Subcutaneous abdominal adipose tissue (tissue), 5 donors: Measurements from ENCODE around the gene PET117.
A peak's percentile ranks its signal among the peaks of the same experiment; 100 is the strongest.
"Not testable (repeated sequence)": the region's sequence is repeated elsewhere in the genome, so short reads cannot be mapped to it uniquely, and the experiment has no call there.

Experiments
- H3K27ac ChIP-seq: one replicate; pipeline ENCODE4 v1.7.0; 2013; ENCODE audit warnings: low read depth, mild to moderate bottlenecking, inconsistent platforms, low read length, moderate library complexity
- H3K27me3 ChIP-seq, 5 donors: one replicate each; pipeline ENCODE4 v1.7.0; 2013; ENCODE audit warnings: low read length in 5 of 5, inconsistent platforms in 1 of 5; ENCODE audit not compliant: control insufficient read depth in 5 of 5, insufficient read depth in 4 of 5
- H3K36me3 ChIP-seq, 5 donors: one replicate each; pipeline ENCODE4 v1.7.0; 2013; ENCODE audit warnings: low read length in 5 of 5; ENCODE audit not compliant: control insufficient read depth in 5 of 5, insufficient read depth in 5 of 5
- H3K4me1 ChIP-seq, 5 donors: one replicate each; pipeline ENCODE4 v1.7.0; 2013; ENCODE audit warnings: low read length in 5 of 5, mild to moderate bottlenecking in 3 of 5, moderate library complexity in 1 of 5; ENCODE audit not compliant: control insufficient read depth in 5 of 5, insufficient read depth in 5 of 5
- H3K4me3 ChIP-seq, 5 donors: one replicate each; pipeline ENCODE4 v1.7.0; 2013; ENCODE audit warnings: low read length in 5 of 5, low read depth in 1 of 5
- H3K9ac ChIP-seq, 5 donors: one replicate each; pipeline ENCODE4 v1.7.0; 2013; ENCODE audit warnings: low read length in 5 of 5, mild to moderate bottlenecking in 4 of 5, moderate library complexity in 3 of 5
- H3K9me3 ChIP-seq, 5 donors: one replicate each; pipeline ENCODE4 v1.7.0; 2013; ENCODE audit warnings: low read length in 5 of 5; ENCODE audit not compliant: control insufficient read depth in 5 of 5
- donor health status: healthy.
- donor health status: healthy.
- donor health status: healthy.
- donor health status: healthy.
- donor health status: healthy.

The PET117 gene

GRCh38 chr20:18137412-18138265 lies at the start of gene PET117, which contains the start of gene KAT14:
TSS of gene PET117 (plus strand) at chr20:18137863. CDS start at chr20:18137956, 93 bp downstream.
TSS of gene KAT14 (plus strand) at chr20:18137863. CDS start at chr20:18142661, 4,798 bp downstream.
- no peaks in the 10 kb centered on the region for H3K9me3 ChIP-seq
- peaks cover 4 to 6% (median 5%) of the 10 kb centered on the region in 5 donors for H3K36me3 ChIP-seq
- H3K9ac ChIP-seq, result peak within 1 kb of the TSS; percentile 87 to 98 (median 96)
- H3K27me3 ChIP-seq, result no peaks in the 10 kb centered on the region
- H3K27ac ChIP-seq, result peak within 1 kb of the TSS; percentile 80
- H3K4me3 ChIP-seq, result peak within 1 kb of the TSS; percentile 89 to 96 (median 94)
- peaks cover 8 to 28% (median 26%) of the 10 kb centered on the region in 5 donors for H3K4me1 ChIP-seq

GRCh38 chr20:18088298-18088697 lies 49.4 kb upstream of the PET117 start:
- H3K9ac ChIP-seq, H3K27ac ChIP-seq, H3K27me3 ChIP-seq, H3K4me3 ChIP-seq, H3K36me3 ChIP-seq, H3K4me1 ChIP-seq, H3K9me3 ChIP-seq: not testable (repeated sequence)

GRCh38 chr20:18088841-18089240 lies 48.8 kb upstream of the PET117 start:
- not testable (repeated sequence) for H3K9me3 ChIP-seq, H3K27ac ChIP-seq, H3K9ac ChIP-seq, H3K36me3 ChIP-seq, H3K4me1 ChIP-seq, H3K4me3 ChIP-seq
- peaks cover 0 to 12% (median 7%) of the 10 kb centered on the region in 5 donors for H3K27me3 ChIP-seq

- Histone ChIP-seq H3K4me1 (no peaks in the 10 kb centered on the region), H3K9me3 (no peaks in the 10 kb centered on the region), H3K4me3 (no peak overlapping the region), H3K36me3 (no peaks in the 10 kb centered on the region), H3K27ac (no peak overlapping the region), H3K27me3 (peaks cover 0 to 12% (median 7%) of the 10 kb centered on the region in 5 donors), H3K9ac (no peak overlapping the region)
Measured at GRCh38 chr20:18090044-18090443, 47.6 kb upstream of the PET117 start.

GRCh38 chr20:18090477-18090876 lies 47.2 kb upstream of the PET117 start:
- Histone ChIP-seq H3K9me3 (no peaks in the 10 kb centered on the region), H3K36me3 (no peaks in the 10 kb centered on the region), H3K9ac (no peak overlapping the region), H3K4me1 (no peaks in the 10 kb centered on the region), H3K27ac (no peak overlapping the region), H3K27me3 (peaks cover 0 to 12% (median 7%) of the 10 kb centered on the region in 5 donors), H3K4me3 (no peak overlapping the region)

- no peaks in the 10 kb centered on the region for H3K36me3 ChIP-seq
- no peaks in the 10 kb centered on the region for H3K9me3 ChIP-seq
- H3K27ac ChIP-seq, result no peak overlapping the region
- H3K4me1 ChIP-seq, result no peaks in the 10 kb centered on the region
- peaks cover 0 to 12% (median 7%) of the 10 kb centered on the region in 5 donors for H3K27me3 ChIP-seq
- H3K4me3 ChIP-seq, result no peak overlapping the region
- H3K9ac ChIP-seq, result no peak overlapping the region
Measured at GRCh38 chr20:18091623-18092022, 46.0 kb upstream of the PET117 start.

GRCh38 chr20:18092890-18093289 lies 44.8 kb upstream of the PET117 start:
- Histone ChIP-seq H3K27me3 (peaks cover 0 to 12% (median 7%) of the 10 kb centered on the region in 5 donors), H3K9me3 (no peaks in the 10 kb centered on the region), H3K27ac (no peak overlapping the region)

GRCh38 chr20:18093388-18093787 lies 44.3 kb upstream of the PET117 start:
- Histone ChIP-seq H3K27me3 (peaks cover 0 to 12% (median 7%) of the 10 kb centered on the region in 5 donors), H3K36me3 (no peaks in the 10 kb centered on the region), H3K9ac (no peak overlapping the region), H3K27ac (no peak overlapping the region), H3K4me1 (no peaks in the 10 kb centered on the region), H3K9me3 (no peaks in the 10 kb centered on the region), H3K4me3 (no peak overlapping the region)

More at GRCh38 chr20:18092890-18093289, 44.8 kb upstream of the PET117 start:
- no peak overlapping the region for H3K9ac ChIP-seq
- H3K4me3 ChIP-seq, result no peak overlapping the region
- no peaks in the 10 kb centered on the region for H3K36me3 ChIP-seq
- no peaks in the 10 kb centered on the region for H3K4me1 ChIP-seq

GRCh38 chr20:18094191-18094590 lies 43.5 kb upstream of the PET117 start:
- Histone ChIP-seq H3K27me3 (peaks cover 0 to 12% (median 7%) of the 10 kb centered on the region in 5 donors), H3K27ac (no peak overlapping the region), H3K4me3 (no peak overlapping the region)

GRCh38 chr20:18100569-18100968 lies 37.1 kb upstream of the PET117 start:
- H3K36me3 ChIP-seq, H3K4me1 ChIP-seq, H3K9me3 ChIP-seq, H3K27ac ChIP-seq, H3K4me3 ChIP-seq, H3K9ac ChIP-seq: not testable (repeated sequence)
- peaks cover 0 to 12% (median 0%) of the 10 kb centered on the region in 5 donors for H3K27me3 ChIP-seq

More at GRCh38 chr20:18094191-18094590, 43.5 kb upstream of the PET117 start:
- no peaks in the 10 kb centered on the region for H3K9me3 ChIP-seq
- no peaks in the 10 kb centered on the region for H3K36me3 ChIP-seq
- no peaks in the 10 kb centered on the region for H3K4me1 ChIP-seq
- no peak overlapping the region for H3K9ac ChIP-seq
